Bronchial epithelial cell (primary cell): ENCODE measurements around the gene IL1R1. TPM values are rescaled to one million over a fixed set of nuclear protein-coding genes. Genes with fewer than 3 reads are reported as not detected.

ENCODE experiments used
- DNase-seq: peaks from one replicate; pipeline ENCODE4 v3.0.0-alpha.2; 2010; ENCODE audit warnings: low read depth
- FAIRE-seq: peaks from 2 replicates; lab custom pipeline; 2011; peaks lifted over from hg19 to GRCh38; lab: Jason Lieb, UNC
- H3K27me3 ChIP-seq: 2 replicates; pipeline ENCODE4 v1.5.1; 2011; ENCODE audit warnings: low read length; ENCODE audit not compliant: control insufficient read depth, insufficient read depth
- H3K36me3 ChIP-seq: 2 replicates; pipeline ENCODE4 v1.5.1; 2011; ENCODE audit warnings: low read length; ENCODE audit not compliant: control insufficient read depth, insufficient read depth
- H3K4me3 ChIP-seq: 2 replicates; pipeline ENCODE4 v1.5.1; 2011; ENCODE audit warnings: mild to moderate bottlenecking, low read depth, low read length, control low read depth
- CTCF ChIP-seq: IDR thresholded peaks from 2 replicates; pipeline ENCODE4 v1.5.1; 2011; ENCODE audit warnings: mild to moderate bottlenecking, moderate library complexity, low read length, control low read depth, inconsistent platforms; ENCODE audit not compliant: insufficient read depth, severe bottlenecking
- total RNA-seq: library from RNA; depleted of rRNA; stranded (reverse); fragments of >200 nt; gene quantifications from 2 replicates; pipeline ENCODE4 v1.2.1, GENCODE V29; 2014

Gene IL1R1
- total RNA-seq, 1 donor from 2014 or later, result 1.6 TPM

GRCh38 chr2:102110171-102110570 is 32.4 kb upstream of the IL1R1 start:
- Histone ChIP-seq H3K27me3 (no peaks in the 10 kb centered on the region), H3K4me3 (no peak overlapping the region), H3K36me3 (no peaks in the 10 kb centered on the region)
- TF ChIP-seq CTCF, result no peak
- no peak for DNase-seq
- FAIRE-seq, result no peak

GRCh38 chr2:102110596-102111334 is 31.8 kb upstream of the IL1R1 start:
- no peak overlapping the region for H3K4me3 ChIP-seq
- DNase-seq, result no peak
- no peak for TF ChIP-seq CTCF
- FAIRE-seq, result no peak
- no peaks in the 10 kb centered on the region for H3K36me3 ChIP-seq
- H3K27me3 ChIP-seq, result no peaks in the 10 kb centered on the region

- H3K27me3 ChIP-seq, result no peaks in the 10 kb centered on the region
- no peak for FAIRE-seq
- H3K4me3 ChIP-seq, result no peak overlapping the region
- H3K36me3 ChIP-seq, result no peaks in the 10 kb centered on the region
- TF ChIP-seq CTCF, result no peak
- no peak for DNase-seq
These were observed 30.7 kb upstream of the IL1R1 start for GRCh38 chr2:102111823-102112222.

GRCh38 chr2:102112271-102112670 is 30.3 kb upstream of the IL1R1 start:
- no peak for TF ChIP-seq CTCF
- DNase-seq, result no peak
- FAIRE-seq, result no peak
- no peaks in the 10 kb centered on the region for H3K36me3 ChIP-seq
- no peaks in the 10 kb centered on the region for H3K27me3 ChIP-seq
- no peak overlapping the region for H3K4me3 ChIP-seq

GRCh38 chr2:102112692-102113665 is 29.6 kb upstream of the IL1R1 start:
- Histone ChIP-seq H3K36me3 (no peaks in the 10 kb centered on the region), H3K27me3 (no peaks in the 10 kb centered on the region), H3K4me3 (no peak overlapping the region)
- DNase-seq (no peak), FAIRE-seq (no peak)
- TF ChIP-seq CTCF, result no peak
